ENCODE data around the gene ACBD4.
"Not testable (repeated sequence)": the region's sequence is repeated elsewhere in the genome, so short reads cannot be mapped to it uniquely, and the experiment has no call there.

Gene ACBD4

GRCh38 chr17:45121055-45121454, 14.4 kb upstream of the ACBD4 start:
- no peak for DNase-seq

- no peak for DNase-seq
These were observed 12.3 kb upstream of the ACBD4 start for GRCh38 chr17:45123076-45123770.

DNA sequence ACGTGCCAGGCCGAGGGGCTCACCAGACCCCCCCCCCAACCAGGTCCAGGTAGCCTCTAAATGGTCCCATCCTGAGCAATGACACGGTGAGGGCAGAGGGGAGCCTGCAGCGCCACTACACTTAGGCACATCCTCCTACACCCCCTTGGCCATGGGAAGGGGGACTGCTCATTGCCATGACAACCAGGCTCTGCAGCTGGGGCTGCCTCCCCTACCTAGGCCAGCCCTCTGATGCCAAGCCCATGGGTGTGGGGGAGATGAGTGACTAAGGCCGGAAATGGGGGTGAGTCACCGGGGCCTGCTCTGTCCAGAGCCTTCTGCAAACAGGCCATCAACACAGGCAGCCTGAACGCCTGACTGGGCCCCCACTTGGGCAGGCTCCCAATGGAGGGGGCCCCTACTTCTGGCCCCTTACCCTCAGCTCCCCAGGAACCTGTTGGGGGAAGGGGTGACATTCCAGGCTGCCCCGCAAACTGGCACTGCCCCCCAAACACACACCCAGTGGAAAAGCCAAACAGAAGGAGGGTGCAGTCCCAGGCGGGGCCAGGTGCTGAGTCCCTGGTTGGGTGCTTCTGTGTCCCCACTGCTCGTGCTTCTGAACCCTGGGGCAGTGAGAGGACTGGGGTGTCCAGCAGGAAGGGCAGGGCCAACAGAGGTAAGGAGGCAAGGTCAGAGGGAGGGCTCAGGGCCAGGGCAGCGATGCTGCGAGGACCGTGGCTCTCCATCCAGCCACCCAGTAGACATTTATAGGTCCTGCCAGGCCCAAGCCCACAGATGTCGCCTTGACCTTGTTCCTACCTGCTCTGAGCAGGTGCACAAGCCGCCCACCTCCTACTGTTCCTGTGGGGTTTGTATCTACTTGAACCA, 11.3 kb upstream of the ACBD4 start:
- DNase-seq: no peak

GRCh38 chr17:45124797-45125122, 10.7 kb upstream of the ACBD4 start:
- not testable (repeated sequence) for DNase-seq

- DNase-seq: no peak
These were observed 10.0 kb upstream of the ACBD4 start for GRCh38 chr17:45125509-45125908.

GRCh38 chr17:45127207-45127547, 8.3 kb upstream of the ACBD4 start:
- DNase-seq: no peak

DNA sequence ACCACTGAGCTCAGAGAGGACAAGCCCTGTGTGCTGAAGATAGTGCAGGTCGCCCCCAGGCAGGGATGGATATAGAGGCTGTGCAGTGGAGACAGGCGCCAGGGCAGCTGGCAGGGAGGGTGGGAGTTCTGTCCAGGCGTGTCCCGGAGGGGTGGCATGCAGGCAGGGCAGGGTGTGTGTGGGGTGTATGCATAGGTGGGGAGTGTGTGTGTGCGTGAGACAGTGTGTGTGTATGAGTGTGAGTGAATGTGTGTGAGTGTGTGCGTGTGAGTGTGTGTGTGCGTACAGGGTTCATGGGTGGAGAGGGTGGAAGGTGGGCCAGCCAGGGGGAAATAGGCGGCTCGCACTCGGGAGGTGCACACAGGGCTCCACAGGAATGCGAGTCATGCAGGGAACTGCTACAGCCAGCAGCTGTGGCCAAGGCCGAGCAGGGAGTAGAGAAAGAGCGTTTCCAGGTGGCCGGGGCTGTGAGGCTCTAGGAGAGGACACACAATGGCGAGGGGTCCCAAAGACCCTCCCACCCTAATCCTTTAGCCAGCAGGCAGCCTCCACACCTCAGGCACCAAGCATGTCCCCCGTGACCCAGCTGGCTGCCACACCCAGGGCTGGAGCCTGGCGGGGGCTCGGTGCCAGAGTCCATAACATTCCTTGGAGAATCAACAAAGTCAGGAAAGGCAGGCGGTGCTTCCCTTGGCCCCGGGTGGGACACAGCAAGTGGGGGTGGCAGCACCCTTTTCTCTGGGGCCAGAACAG, 7.8 kb upstream of the ACBD4 start:
- DNase-seq: no peak

GRCh38 chr17:45128331-45128730, 7.2 kb upstream of the ACBD4 start:
- DNase-seq: no peak

- DNase-seq: no peak
These were observed 6.5 kb upstream of the ACBD4 start for GRCh38 chr17:45128989-45129388.

- DNase-seq: no peak
These were observed 6.0 kb upstream of the ACBD4 start for GRCh38 chr17:45129426-45129939.

DNA sequence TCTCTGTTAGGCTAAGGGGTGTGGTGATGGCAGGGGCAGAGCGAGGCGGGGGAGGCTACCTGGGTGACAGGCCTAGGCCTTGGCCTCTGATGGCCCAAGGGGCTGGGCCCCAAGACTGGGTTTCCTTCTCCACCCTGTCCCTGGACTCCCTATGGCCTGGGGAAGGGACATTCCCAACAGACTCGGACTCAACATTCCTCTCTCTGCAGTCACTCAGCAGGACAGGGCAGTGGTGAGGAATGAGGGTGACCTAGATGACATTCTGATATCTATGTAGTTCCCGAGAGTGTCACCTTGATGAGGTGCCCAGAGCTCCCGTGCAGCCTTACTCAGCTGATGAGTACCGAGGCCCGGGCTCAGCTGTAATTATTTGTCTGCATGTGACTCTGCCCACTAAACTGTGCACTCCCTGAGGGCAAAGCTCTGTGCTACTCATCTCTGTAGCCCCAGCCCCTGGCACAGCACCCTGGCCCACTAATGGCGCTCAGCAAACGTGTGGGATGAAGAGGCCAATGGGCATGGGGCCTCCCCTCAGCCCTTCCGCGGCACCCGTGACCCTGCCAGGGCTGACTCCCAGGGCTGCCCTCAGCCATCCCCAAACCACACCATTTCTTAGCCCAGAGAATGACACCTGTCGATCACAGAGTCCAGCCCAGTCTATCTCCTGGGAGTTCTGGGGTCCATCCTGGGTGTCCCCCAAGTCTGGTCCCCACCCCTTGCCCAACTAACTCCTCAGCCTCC, 5.4 kb upstream of the ACBD4 start:
- no peak for DNase-seq

DNA sequence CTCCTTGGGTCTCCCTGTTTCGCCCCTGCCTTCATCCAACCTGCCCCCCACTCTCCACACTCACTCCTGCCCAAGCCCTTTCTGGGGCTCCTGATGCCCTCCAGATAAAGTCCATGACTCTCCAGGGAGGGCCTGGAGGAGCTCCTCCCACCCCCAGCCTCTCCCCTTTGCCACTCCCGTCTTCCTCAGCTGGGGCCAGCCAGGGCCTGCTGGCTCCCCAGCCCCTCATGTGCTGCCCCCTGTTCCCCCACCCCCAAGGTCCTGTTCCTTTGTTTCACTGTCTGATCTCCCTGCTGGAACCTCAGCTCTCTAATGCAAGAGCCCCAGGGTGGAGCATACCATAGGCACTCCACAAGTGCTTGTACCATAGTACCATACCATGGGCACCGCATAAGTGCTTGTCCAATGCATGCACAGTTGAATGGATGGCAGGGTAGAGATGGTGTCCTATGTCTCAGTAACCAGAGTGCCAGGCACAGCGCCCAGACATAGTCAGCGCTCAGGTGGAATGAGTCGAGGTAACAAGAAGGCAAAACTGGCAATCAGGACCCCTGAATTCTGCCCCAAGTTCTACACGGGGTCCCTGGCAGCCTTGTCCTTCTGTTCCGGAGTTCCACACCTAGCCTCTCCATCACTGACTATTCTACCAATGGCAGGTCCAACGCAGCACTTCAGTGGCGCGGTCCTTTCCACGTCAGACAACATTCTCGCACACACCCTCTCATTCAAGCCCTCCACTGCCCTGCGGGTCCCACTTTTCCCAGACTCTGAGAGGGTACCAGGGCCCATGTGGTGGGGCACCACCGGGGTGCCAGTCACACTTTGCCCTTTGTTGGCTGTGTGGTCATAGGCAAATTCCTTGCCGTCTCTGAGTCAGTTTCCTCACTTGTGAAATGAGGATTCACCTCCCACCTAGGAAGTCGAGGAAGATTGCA, 4.5 kb upstream of the ACBD4 start:
- DNase-seq: no peak

- no peak for DNase-seq
These were observed 3.7 kb upstream of the ACBD4 start for GRCh38 chr17:45131616-45132319.

- DNase-seq: no peak
These were observed 3.2 kb upstream of the ACBD4 start, which contains the start of gene PLCD3 for GRCh38 chr17:45132320-45132571. PLCD3 (minus strand) TSS chr17:45132515; CDS start chr17:45132410, 105 bp downstream.

DNA sequence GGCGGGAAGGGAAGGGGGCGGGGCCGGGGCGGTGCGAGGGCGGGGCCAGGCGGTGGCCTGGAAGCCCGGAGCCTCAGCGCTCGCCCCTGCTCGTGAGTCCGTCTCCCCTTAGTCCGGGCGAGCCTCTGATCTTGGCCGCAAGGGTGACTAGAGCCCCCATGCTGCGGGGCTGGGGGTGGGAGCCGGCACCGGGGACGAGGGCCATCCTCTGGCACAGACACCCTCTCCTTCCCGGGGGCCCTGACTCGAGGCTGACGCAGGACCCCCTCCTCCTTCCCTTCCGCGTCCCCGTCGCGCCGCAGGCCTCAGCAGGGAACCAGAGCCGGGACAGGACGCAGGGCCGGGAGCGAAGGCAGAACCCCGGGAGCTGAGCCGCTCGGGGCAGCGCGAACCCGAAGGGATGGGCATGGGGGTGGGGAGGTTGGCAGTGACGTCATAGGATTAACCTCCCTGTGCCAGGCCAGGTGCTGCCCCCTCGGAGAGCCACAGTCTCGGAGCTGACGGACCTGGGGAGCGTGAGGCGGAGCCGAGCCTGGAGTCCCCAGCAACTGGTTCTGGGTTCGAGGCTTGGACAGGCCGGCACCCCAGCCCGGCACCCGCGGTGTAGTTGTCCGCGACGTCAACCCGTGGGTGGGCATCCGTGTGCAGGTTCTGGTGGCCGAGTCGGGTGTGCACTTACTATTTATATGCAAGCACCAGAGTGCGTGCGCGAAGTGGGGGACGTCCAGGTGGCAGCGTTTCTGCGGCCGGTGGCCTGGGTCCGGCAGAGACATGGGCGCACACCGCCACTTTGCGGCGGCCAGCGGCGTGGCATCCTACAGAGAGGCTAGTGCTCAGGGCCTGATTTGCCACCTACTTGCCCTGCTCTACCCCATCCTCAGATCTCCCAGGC, 2.7 kb upstream of the ACBD4 start:
- DNase-seq: peak; percentile 21

DNA sequence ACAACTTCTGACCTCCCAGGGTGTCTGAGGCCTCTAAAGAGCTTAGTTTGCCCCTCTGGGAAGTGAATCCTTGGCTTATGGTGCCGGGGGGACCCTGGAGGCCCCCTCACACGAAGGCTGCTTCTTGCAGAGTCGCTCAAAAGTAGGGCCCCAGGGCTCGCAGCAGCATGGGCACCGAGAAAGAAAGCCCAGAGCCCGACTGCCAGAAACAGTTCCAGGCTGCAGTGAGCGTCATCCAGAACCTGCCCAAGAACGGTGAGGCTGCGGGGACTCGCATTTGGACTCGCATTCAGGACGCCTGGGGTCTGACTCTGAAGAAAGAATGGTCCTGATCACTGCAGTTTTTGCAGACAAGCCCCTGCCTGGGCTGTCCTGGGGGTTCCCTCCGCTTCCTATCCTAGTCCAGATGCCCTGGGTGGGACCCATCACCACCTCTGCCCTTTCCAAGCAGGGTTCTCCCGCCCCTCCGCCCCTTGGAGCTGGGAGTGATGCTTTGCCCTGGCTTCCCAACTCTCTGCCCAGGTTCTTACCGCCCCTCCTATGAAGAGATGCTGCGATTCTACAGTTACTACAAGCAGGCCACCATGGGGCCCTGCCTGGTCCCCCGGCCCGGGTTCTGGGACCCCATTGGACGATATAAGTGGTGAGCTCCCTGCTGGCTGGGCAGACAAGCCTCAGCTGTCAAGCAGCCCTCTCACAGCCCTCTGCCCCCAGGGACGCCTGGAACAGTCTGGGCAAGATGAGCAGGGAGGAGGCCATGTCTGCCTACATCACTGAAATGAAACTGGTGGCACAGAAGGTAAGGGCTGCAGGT, 698 bp downstream of the ACBD4 start:
- DNase-seq: no peak

GRCh38 chr17:45136846-45137560, 1.5 kb downstream of the ACBD4 start:
- no peak for DNase-seq

DNA sequence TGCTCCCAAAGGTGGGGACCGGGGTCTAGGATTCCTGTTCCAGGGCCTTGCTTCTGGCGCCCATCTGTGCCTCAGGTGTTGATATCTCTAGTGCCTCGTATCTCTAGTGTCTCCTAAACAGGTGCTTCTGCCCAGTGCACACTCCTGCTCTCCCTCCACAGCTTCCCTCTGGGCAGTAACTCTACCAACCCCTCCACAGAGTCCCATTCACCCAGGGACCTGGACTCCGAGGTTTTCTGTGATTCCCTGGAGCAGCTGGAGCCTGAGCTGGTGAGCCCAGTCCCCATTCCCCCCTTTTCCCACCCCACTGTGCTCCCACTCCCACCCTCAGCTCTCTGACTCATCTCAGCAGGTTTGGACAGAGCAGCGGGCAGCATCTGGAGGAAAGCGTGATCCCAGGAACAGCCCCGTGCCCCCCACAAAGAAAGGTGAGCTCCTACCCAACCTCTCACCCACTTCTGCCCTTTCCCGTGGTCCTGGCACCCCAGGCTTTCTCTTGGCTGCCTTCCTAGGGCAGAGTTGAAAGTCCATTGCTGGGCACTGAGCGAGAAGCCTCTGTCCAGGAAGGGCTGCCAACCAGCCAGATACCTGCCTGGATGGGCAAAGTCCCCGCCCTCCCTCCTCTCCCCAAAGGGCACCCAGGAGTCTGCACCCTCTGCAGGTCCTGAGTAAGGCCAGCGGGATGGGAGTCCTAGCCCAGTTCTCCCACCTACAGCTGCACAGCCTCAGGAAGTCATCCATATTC, 2.2 kb downstream of the ACBD4 start:
- no peak for DNase-seq

All from NCI-H446 treated with DMSO at 0.1 percent for 48 hours (cell line).